IMR-90 (cell line): Measurements from ENCODE around the gene TMEM204.

Experiments used
- CTCF ChIP-seq: conservative IDR thresholded peaks from 2 replicates; pipeline ENCODE4 v1.5.1; 2012; ENCODE audit warnings: mild to moderate bottlenecking, low read depth, low read length, improper control_type of control experiment
- FOS ChIP-seq: fragments of 150-350 bp; IDR thresholded peaks from 2 replicates; pipeline ENCODE4 v1.6.1; 2016; ENCODE audit warnings: low read depth, low read length
- MAZ ChIP-seq: IDR thresholded peaks from 2 replicates; pipeline ENCODE4 v1.6.1; 2012; ENCODE audit warnings: low read depth, mild to moderate bottlenecking, low read length, improper control_type of control experiment, moderate library complexity, borderline replicate concordance
- RFX5 ChIP-seq: IDR thresholded peaks from 2 replicates; pipeline ENCODE4 v1.8.0; 2012; ENCODE audit warnings: low read depth, mild to moderate bottlenecking, low read length, moderate library complexity
- SMC3 ChIP-seq: fragments of 150-350 bp; IDR thresholded peaks from 2 replicates; pipeline ENCODE4 v1.6.1; 2016; ENCODE audit warnings: low read depth, mild to moderate bottlenecking, antibody characterized with exemption, low read length, moderate library complexity

GRCh38 chr16:1497014-1497598 lies 36.4 kb upstream of the TMEM204 start:
- TF ChIP-seq MAZ, result no peak
- TF ChIP-seq FOS, result no peak
- TF ChIP-seq CTCF, result no peak
- TF ChIP-seq RFX5, result no peak
- no peak for TF ChIP-seq SMC3
